Aorta (tissue), 5 donors: ENCODE measurements around the gene RPL36A. TPM values are rescaled to one million over a fixed set of nuclear protein-coding genes. Genes with fewer than 3 reads are reported as not detected.

Experiments used
- ATAC-seq: fragments of 200-7000 bp; cut with Tn5 transposase; one replicate; pipeline ENCODE4 v1.9.1; 2022; ENCODE audit warnings: moderate library complexity; ENCODE audit not compliant: low FRiP score
- DNase-seq, 2 donors: peaks; one replicate each; pipeline ENCODE4 v3.0.0-alpha.2; 2020
- H3K27ac ChIP-seq, 2 donors: one replicate each; pipeline ENCODE4 v1.5.1; 2013; ENCODE audit warnings: low read length in 2 of 2, mild to moderate bottlenecking in 2 of 2, moderate library complexity in 2 of 2, control low read depth in 1 of 2, inconsistent platforms in 1 of 2, low read depth in 1 of 2
- H3K27me3 ChIP-seq, 2 donors: one replicate each; pipeline ENCODE4 v1.6.1; 2013; ENCODE audit warnings: control low read depth in 1 of 2, low read length in 1 of 2, mild to moderate bottlenecking in 1 of 2, moderate library complexity in 1 of 2; ENCODE audit not compliant: insufficient read depth in 2 of 2, control insufficient read depth in 1 of 2
- H3K36me3 ChIP-seq, 2 donors: one replicate each; pipeline ENCODE4 v1.6.1; 2013; ENCODE audit warnings: control low read depth in 1 of 2, low read length in 1 of 2, mild to moderate bottlenecking in 1 of 2; ENCODE audit not compliant: insufficient read depth in 2 of 2, control insufficient read depth in 1 of 2
- H3K4me1 ChIP-seq, 2 donors: one replicate each; pipeline ENCODE4 v1.6.1; 2013; ENCODE audit warnings: low read length in 2 of 2, control low read depth in 1 of 2, mild to moderate bottlenecking in 1 of 2, moderate library complexity in 1 of 2; ENCODE audit not compliant: insufficient read depth in 2 of 2, control insufficient read depth in 1 of 2
- H3K4me3 ChIP-seq, 2 donors: one replicate each; pipeline ENCODE4 v1.5.1; 2013; ENCODE audit warnings: low read length in 2 of 2, control low read depth in 1 of 2, mild to moderate bottlenecking in 1 of 2
- H3K9me3 ChIP-seq: one replicate; pipeline ENCODE4 v1.6.1; 2013; ENCODE audit warnings: mild to moderate bottlenecking, low read length; ENCODE audit not compliant: control insufficient read depth
- WGBS, 2 donors: extraction: QIAGEN DNeasy Blood & Tissue Kit; methylation state at CpG; one replicate each; pipeline ENCODE4 v1.1.7; 2013; 5-methylcytosine and 5-hydroxymethylcytosine counted together
- intact Hi-C, 2 donors: fragments of 100-400 bp; cut with DNase I; formaldehyde crosslinking; loops; one replicate each; pipeline versions ENCODE4 v1.14.2 to v1.15.0; 2022
- polyA plus RNA-seq, 2 donors: library from polyadenylated mRNA; stranded (reverse); fragments of 200-250 nt; gene quantifications; one replicate each; pipeline ENCODE4 v1.2.3, GENCODE V29; 2013
- total RNA-seq, 2 donors: library from RNA; stranded (reverse); fragmentation: NEBNext Ultra II Directional; extraction: Animal tissue kit (Norgen Biotek cat#: 25700); gene quantifications; one replicate each; pipeline ENCODE4 v1.2.1, GENCODE V29; 2021
- donor health status: healthy with polysubstance abuse.
- donor health status: Bipolar disorder and iron deficiency.
- donor health status: DM: no; HTN: no; CAD: no.
- donor health status: DM: no; HTN: no; CAD: no.
- donor health status: DM: yes; HTN: yes; CAD: no.

Gene RPL36A
- total and polyA plus RNA-seq, 4 donors: 124 to 2,826 (median 1,022) TPM

- Histone ChIP-seq H3K4me1 (no peaks in the 10 kb centered on the region), H3K27me3 (no peaks in the 10 kb centered on the region), H3K4me3 (no peak overlapping the region), H3K9me3 (no peaks in the 10 kb centered on the region), H3K36me3 (no peaks in the 10 kb centered on the region), H3K27ac (no peak overlapping the region)
- DNase-seq (no peak), ATAC-seq (no peak)
- intact Hi-C loops: no loop called here
Observed at GRCh38 chrX:101362757-101363156, 28.1 kb upstream of the RPL36A start.

DNA sequence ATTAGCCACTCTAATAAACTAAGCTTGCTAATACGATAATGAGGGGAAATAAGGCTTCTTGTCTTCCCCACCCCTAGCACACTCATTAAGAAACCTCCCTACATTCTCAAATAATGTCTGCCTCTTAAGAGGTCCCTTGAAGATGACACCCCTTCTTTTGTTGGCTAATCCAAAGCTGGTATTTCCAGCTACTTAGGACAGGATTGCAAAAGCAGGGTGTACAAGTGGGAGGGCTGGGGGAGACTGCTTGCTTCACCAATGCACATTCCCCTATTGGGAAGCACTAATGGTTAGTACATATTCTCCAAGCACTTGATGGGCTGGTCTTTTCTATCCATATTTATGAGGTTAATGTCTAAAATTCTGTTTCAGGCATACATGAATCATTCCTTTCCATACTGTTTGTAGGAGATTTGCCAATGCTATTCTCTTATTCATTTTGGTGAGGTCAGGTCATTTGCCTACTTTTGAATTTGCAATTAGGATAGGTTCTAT lies 25.5 kb upstream of the RPL36A start:
- intact Hi-C loops: no loop called here
- DNase-seq: no peak
- 92 to 100% methylated on average over 1 of the region's 1 CpG for WGBS, 2 donors
- H3K36me3 ChIP-seq: no peaks in the 10 kb centered on the region
- ATAC-seq: no peak
- no peaks in the 10 kb centered on the region for H3K4me1 ChIP-seq
- H3K27me3 ChIP-seq: no peaks in the 10 kb centered on the region
- H3K9me3 ChIP-seq: no peaks in the 10 kb centered on the region
- H3K27ac ChIP-seq: no peak overlapping the region
- H3K4me3 ChIP-seq: no peak overlapping the region

GRCh38 chrX:101368800-101369199 lies 22.0 kb upstream of the RPL36A start:
- no peaks in the 10 kb centered on the region for H3K27me3 ChIP-seq
- ATAC-seq: no peak
- no peak overlapping the region for H3K4me3 ChIP-seq
- H3K9me3 ChIP-seq: no peaks in the 10 kb centered on the region
- H3K4me1 ChIP-seq: no peaks in the 10 kb centered on the region
- H3K36me3 ChIP-seq: no peaks in the 10 kb centered on the region
- H3K27ac ChIP-seq: no peak overlapping the region
- intact Hi-C loops: no loop called here
- DNase-seq: no peak

DNA sequence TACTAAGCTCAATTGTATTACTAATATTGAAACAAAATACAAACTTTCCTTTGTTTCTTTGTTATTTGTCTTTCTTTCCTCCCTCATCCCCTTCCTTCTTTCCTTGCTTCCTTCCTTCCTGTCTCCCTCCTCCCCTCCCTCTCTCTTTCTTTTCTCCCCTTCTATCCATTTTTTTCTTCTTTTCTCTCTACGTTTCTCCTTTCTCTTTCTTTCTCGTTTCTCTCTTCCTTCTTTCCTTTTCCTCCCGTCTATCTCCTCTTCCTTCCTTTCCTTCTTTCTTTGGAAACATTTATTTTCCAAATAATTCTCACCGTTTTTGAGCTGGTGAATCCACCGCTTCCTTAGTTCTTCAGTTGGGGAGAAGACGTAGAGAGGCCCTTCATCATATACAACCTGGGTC lies 21.1 kb upstream of the RPL36A start:
- no peaks in the 10 kb centered on the region for H3K27me3 ChIP-seq
- H3K9me3 ChIP-seq: no peaks in the 10 kb centered on the region
- WGBS, 2 donors: 64 to 82% methylated on average over 6 of the region's 6 CpGs
- H3K27ac ChIP-seq: no peak overlapping the region
- H3K4me3 ChIP-seq: no peak overlapping the region
- no peak for DNase-seq
- no peak for ATAC-seq
- intact Hi-C loops: no loop called here
- H3K36me3 ChIP-seq: no peaks in the 10 kb centered on the region
- no peaks in the 10 kb centered on the region for H3K4me1 ChIP-seq

- no peaks in the 10 kb centered on the region for H3K9me3 ChIP-seq
- H3K4me3 ChIP-seq: no peak overlapping the region
- no peak for ATAC-seq
- 22 to 36% methylated on average over 3 of the region's 3 CpGs for WGBS, 2 donors
- no peaks in the 10 kb centered on the region for H3K27me3 ChIP-seq
- H3K36me3 ChIP-seq: no peaks in the 10 kb centered on the region
- intact Hi-C loops: no loop called here
- no peaks in the 10 kb centered on the region for H3K4me1 ChIP-seq
- DNase-seq: no peak
- no peak overlapping the region for H3K27ac ChIP-seq
Observed at GRCh38 chrX:101370888-101371504, 19.8 kb upstream of the RPL36A start.

DNA sequence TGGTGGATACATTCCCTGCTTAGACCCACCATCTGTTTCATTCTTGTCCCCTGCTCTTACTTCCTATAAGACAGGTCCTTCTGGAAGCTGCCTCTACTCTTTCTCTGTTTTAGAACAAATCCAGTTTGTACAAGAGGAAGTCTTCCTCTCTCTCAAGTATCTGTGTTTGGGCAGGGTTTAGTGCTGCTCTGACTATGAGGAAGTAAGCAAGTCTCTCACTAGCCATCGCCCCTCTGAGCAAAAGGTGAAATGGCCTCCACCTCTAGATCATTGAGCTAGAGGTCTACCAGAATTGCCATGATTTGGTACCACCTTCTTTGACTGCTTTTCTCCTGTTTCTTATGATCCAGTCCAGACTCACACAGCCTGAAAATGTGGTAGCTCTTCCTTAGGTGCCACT lies 13.3 kb upstream of the RPL36A start:
- ATAC-seq (no peak), DNase-seq (no peak)
- intact Hi-C loops: no loop called here
- no peaks in the 10 kb centered on the region for H3K4me1 ChIP-seq
- no peaks in the 10 kb centered on the region for H3K9me3 ChIP-seq
- no peaks in the 10 kb centered on the region for H3K27me3 ChIP-seq
- no peaks in the 10 kb centered on the region for H3K36me3 ChIP-seq
- 46 to 94% methylated on average over 1 of the region's 1 CpG for WGBS, 2 donors
- H3K27ac ChIP-seq: no peak overlapping the region
- H3K4me3 ChIP-seq: no peak overlapping the region

DNA sequence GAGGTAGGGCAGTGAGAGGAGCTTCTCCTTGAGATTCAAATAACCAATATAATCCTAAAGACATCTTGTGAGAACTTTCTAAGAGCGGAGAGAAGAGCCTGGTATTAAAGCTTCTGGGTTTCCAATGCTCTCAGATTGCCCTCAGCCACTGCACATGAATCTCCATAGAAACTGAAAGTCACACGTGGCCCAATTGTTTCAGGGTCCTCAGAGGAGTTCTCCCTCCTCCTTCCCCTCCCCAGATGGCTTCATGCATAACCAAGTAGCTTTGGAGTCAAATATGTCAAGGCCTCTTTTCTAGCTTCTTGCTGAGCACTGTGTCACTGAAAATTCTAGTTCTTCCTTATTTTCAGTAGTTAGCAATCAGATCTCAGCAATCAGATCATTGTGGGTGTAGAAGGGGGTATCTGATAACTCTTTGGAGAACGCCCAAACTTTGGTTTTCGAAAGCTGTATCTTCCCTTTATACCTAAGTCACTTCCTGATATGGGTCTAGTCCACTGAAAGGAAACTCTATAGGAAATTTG lies 7.1 kb upstream of the RPL36A start:
- no peaks in the 10 kb centered on the region for H3K9me3 ChIP-seq
- H3K36me3 ChIP-seq: no peaks in the 10 kb centered on the region
- no peak for DNase-seq
- intact Hi-C loops: no loop called here
- no peak for ATAC-seq
- H3K27me3 ChIP-seq: no peaks in the 10 kb centered on the region
- WGBS, 2 donors: 61 to 64% methylated on average over 4 of the region's 4 CpGs
- H3K4me3 ChIP-seq: no peak overlapping the region
- H3K27ac ChIP-seq: no peak overlapping the region
- peaks cover 0 to 2% of the 10 kb centered on the region in 2 donors for H3K4me1 ChIP-seq

DNA sequence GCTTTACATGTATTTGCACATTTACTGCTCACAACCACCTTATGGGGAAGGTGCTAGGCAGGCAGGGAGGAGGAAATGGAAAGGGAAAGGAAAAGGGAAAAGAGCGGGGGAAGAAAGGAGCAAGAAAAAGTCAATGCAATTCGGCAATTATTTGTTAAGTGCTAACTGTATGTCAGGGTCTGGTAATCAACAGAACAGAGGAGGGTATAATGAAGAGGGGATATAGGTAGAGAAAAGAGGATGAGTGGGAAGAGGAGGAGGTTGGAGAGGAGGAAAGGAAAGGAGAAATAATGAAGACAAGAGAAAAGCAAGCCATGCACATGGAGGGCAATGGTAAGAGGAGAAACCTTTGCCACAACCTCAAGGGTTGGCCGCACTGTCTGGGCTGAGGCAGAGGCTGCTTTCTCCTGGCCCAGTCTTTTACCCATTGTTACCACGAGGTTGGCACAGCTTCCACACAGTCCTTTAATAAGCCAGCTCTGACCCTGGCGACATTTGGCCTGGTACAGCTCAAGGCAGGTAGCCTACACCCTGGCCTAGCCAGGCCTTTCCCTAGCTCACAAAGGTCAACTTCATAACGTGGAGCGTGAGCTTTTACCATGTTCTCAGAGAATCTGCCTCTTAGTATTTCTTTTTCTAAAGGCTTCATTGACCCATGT lies 5.7 kb upstream of the RPL36A start:
- peaks cover 0 to 2% of the 10 kb centered on the region in 2 donors for H3K4me1 ChIP-seq
- H3K36me3 ChIP-seq: no peaks in the 10 kb centered on the region
- 71 to 85% methylated on average over 7 of the region's 7 CpGs for WGBS, 2 donors
- no peaks in the 10 kb centered on the region for H3K27me3 ChIP-seq
- DNase-seq (no peak), ATAC-seq (no peak)
- no peaks in the 10 kb centered on the region for H3K9me3 ChIP-seq
- H3K4me3 ChIP-seq: no peak overlapping the region
- intact Hi-C loops: no loop called here
- H3K27ac ChIP-seq: no peak overlapping the region
